ENCODE measurements around the gene RUSC1. TPM values are rescaled to one million over a fixed set of nuclear protein-coding genes. Genes with fewer than 3 reads are reported as not detected.

Gene RUSC1
- total RNA-seq, 4 donors from 2014 or later: 33.7 to 42.2 (median 41.1) TPM

DNA sequence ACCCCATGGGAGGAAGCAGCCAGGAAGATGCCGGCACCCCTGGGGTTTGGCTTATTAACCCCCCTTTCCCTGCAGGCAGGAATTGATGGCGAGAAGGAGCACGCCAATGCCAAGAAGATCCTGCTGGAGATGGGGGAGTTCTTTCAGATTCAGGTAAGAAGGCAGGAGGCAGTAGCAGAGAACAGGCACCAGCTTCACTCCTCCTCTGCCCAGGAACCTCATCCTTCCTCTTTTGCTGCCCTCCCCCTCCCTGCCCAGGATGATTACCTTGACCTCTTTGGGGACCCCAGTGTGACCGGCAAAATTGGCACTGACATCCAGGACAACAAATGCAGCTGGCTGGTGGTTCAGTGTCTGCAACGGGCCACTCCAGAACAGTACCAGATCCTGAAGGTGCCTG lies 1.2 kb upstream of the RUSC1 start:
- WGBS, 2 donors: 69 to 81% methylated on average over 5 of the region's 5 CpGs
- intact Hi-C loops (cut with DNase I; ENCODE audit: low total_unique reads): no loop called here
- no peak for DNase-seq (ENCODE audit: low spot score in 2 of 2)
- TF ChIP-seq, protein P1, sequence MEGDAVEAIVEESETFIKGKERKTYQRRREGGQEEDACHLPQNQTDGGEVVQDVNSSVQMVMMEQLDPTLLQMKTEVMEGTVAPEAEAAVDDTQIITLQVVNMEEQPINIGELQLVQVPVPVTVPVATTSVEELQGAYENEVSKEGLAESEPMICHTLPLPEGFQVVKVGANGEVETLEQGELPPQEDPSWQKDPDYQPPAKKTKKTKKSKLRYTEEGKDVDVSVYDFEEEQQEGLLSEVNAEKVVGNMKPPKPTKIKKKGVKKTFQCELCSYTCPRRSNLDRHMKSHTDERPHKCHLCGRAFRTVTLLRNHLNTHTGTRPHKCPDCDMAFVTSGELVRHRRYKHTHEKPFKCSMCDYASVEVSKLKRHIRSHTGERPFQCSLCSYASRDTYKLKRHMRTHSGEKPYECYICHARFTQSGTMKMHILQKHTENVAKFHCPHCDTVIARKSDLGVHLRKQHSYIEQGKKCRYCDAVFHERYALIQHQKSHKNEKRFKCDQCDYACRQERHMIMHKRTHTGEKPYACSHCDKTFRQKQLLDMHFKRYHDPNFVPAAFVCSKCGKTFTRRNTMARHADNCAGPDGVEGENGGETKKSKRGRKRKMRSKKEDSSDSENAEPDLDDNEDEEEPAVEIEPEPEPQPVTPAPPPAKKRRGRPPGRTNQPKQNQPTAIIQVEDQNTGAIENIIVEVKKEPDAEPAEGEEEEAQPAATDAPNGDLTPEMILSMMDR (IDR thresholded peaks at IDR 0.05): no peak
- TF ChIP-seq POLR2A (IDR thresholded peaks at IDR 0.05): no peak
- H3K4me3 ChIP-seq (ENCODE audit: low read depth, poor library complexity, severe bottlenecking): no peak overlapping the region

DNA sequence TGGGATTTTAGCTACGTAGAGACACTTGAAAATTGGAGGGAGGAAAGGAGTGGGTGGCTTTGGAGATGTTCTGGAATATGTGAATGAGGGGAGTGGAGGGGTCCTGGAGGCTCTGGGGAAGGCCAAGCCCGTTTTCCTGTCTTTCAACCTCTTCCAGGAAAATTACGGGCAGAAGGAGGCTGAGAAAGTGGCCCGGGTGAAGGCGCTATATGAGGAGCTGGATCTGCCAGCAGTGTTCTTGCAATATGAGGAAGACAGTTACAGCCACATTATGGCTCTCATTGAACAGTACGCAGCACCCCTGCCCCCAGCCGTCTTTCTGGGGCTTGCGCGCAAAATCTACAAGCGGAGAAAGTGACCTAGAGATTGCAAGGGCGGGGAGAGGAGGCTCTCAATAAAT lies 442 bp upstream of the RUSC1 start:
- no peak for DNase-seq (ENCODE audit: low spot score in 2 of 2)
- no peak for TF ChIP-seq POLR2A (IDR thresholded peaks at IDR 0.05)
- TF ChIP-seq, protein P1 (IDR thresholded peaks at IDR 0.05): no peak
- H3K4me3 ChIP-seq (ENCODE audit: low read depth, poor library complexity, severe bottlenecking): no peak overlapping the region
- 24 to 38% methylated on average over 11 of the region's 11 CpGs for WGBS, 2 donors
- intact Hi-C loops (cut with DNase I; ENCODE audit: low total_unique reads): loop anchor here (5.0 kb wide), 2 partner anchors 43 to 68 kb away; partner anchors contain the start of gene HCN3

- H3K4me3 ChIP-seq (ENCODE audit: low read depth, poor library complexity, severe bottlenecking): no peak overlapping the region
- intact Hi-C loops (cut with DNase I; ENCODE audit: low total_unique reads): loop anchor here (5.0 kb wide), 2 partner anchors 45 to 70 kb away; partner anchors contain the start of gene HCN3
- TF ChIP-seq, protein P1 (IDR thresholded peaks at IDR 0.05): no peak
- no peak for TF ChIP-seq POLR2A (IDR thresholded peaks at IDR 0.05)
- DNase-seq (ENCODE audit: low spot score in 2 of 2): no peak
- 35 to 40% methylated on average over 22 to 27 of the region's 27 CpGs for WGBS, 2 donors
These were observed 1.2 kb downstream of the RUSC1 start for GRCh38 chr1:155321639-155322503.

GRCh38 chr1:155322571-155322952 lies 1.9 kb downstream of the RUSC1 start:
- intact Hi-C loops (cut with DNase I; ENCODE audit: low total_unique reads): loop anchor here (5.0 kb wide), 2 partner anchors 45 to 70 kb away; partner anchors contain the start of gene HCN3
- 1 to 3% methylated on average over 18 of the region's 28 CpGs for WGBS, 2 donors
- no peak overlapping the region for H3K4me3 ChIP-seq (ENCODE audit: low read depth, poor library complexity, severe bottlenecking)
- TF ChIP-seq, protein P1 (IDR thresholded peaks at IDR 0.05): no peak
- TF ChIP-seq POLR2A (IDR thresholded peaks at IDR 0.05): no peak
- DNase-seq (ENCODE audit: low spot score in 2 of 2): peak in 1 of 2 donors; percentile 90

- intact Hi-C loops (cut with DNase I; ENCODE audit: low total_unique reads): loop anchor here (5.0 kb wide), 2 partner anchors 46 to 71 kb away; partner anchors contain the start of gene HCN3
- peak overlapping the region; percentile 60 for H3K4me3 ChIP-seq (ENCODE audit: low read depth, poor library complexity, severe bottlenecking)
- WGBS, 2 donors: 0 to 1% methylated on average over 21 to 39 of the region's 58 CpGs
- no peak for TF ChIP-seq POLR2A (IDR thresholded peaks at IDR 0.05)
- TF ChIP-seq, protein P1 (IDR thresholded peaks at IDR 0.05): peak in 1 of 3 donors; percentile 78
- DNase-seq (ENCODE audit: low spot score in 2 of 2): peak; percentile 82 to 98
These were observed 2.4 kb downstream of the RUSC1 start for GRCh38 chr1:155322953-155323728.
